Endothelial cell (in vitro differentiated cells): ENCODE data around the gene MAPK9. TPM values are rescaled to one million over a fixed set of nuclear protein-coding genes. Genes with fewer than 3 reads are reported as not detected.
"Not testable (repeated sequence)": the region's sequence is repeated elsewhere in the genome, so short reads cannot be mapped to it uniquely, and the experiment has no call there.

Experiments
- DNase-seq: peaks from one replicate; pipeline ENCODE4 v3.0.0; 2021; ENCODE audit warnings: low spot score
- H3K27ac Mint-ChIP-seq: one replicate; pipeline ENCODE4 v1.8.0; 2021; ENCODE audit warnings: mixed read lengths, inconsistent platforms; ENCODE audit not compliant: unreplicated experiment
- H3K27me3 Mint-ChIP-seq: one replicate; pipeline ENCODE4 v1.8.0; 2021; ENCODE audit warnings: mild to moderate bottlenecking, moderate library complexity, mixed read lengths, inconsistent platforms; ENCODE audit not compliant: unreplicated experiment
- H3K36me3 Mint-ChIP-seq: one replicate; pipeline ENCODE4 v1.8.0; 2021; ENCODE audit warnings: mild to moderate bottlenecking, low read depth, mixed read lengths, inconsistent platforms; ENCODE audit not compliant: unreplicated experiment
- H3K4me1 Mint-ChIP-seq: one replicate; pipeline ENCODE4 v1.8.0; 2021; ENCODE audit warnings: mild to moderate bottlenecking, mixed read lengths, inconsistent platforms; ENCODE audit not compliant: unreplicated experiment
- H3K4me3 Mint-ChIP-seq: one replicate; pipeline ENCODE4 v1.8.0; 2021; ENCODE audit warnings: mild to moderate bottlenecking, mixed read lengths, inconsistent platforms; ENCODE audit not compliant: unreplicated experiment
- H3K9me3 Mint-ChIP-seq: one replicate; pipeline ENCODE4 v1.8.0; 2021; ENCODE audit warnings: mixed read lengths, inconsistent platforms; ENCODE audit not compliant: unreplicated experiment
- total RNA-seq: library from RNA; stranded (reverse); fragmentation: NEBNext Ultra II Directional; extraction: Animal tissue kit (Norgen Biotek cat#: 25700); gene quantifications from one replicate; pipeline ENCODE4 v1.2.1, GENCODE V29; 2021; ENCODE audit not compliant: unreplicated experiment
- TF ChIP-seq, protein P1 (sequence below): fragments of 200-600 bp; sonication (generic); IDR thresholded peaks from one replicate; pipeline ENCODE4 v1.5.0; 2021; ENCODE audit warnings: antibody characterized with exemption; ENCODE audit not compliant: unreplicated experiment

The MAPK9 gene
- total RNA-seq, 1 donor from 2014 or later: 51.5 TPM

GRCh38 chr5:180213657-180214207 is 78.2 kb downstream of the MAPK9 start:
- no peaks in the 10 kb centered on the region for H3K9me3 Mint-ChIP-seq
- H3K36me3 Mint-ChIP-seq: peaks cover 4% of the 10 kb centered on the region
- peaks cover 5% of the 10 kb centered on the region for H3K4me1 Mint-ChIP-seq
- H3K4me3 Mint-ChIP-seq: peak overlapping the region; percentile 3
- TF ChIP-seq, protein P1, sequence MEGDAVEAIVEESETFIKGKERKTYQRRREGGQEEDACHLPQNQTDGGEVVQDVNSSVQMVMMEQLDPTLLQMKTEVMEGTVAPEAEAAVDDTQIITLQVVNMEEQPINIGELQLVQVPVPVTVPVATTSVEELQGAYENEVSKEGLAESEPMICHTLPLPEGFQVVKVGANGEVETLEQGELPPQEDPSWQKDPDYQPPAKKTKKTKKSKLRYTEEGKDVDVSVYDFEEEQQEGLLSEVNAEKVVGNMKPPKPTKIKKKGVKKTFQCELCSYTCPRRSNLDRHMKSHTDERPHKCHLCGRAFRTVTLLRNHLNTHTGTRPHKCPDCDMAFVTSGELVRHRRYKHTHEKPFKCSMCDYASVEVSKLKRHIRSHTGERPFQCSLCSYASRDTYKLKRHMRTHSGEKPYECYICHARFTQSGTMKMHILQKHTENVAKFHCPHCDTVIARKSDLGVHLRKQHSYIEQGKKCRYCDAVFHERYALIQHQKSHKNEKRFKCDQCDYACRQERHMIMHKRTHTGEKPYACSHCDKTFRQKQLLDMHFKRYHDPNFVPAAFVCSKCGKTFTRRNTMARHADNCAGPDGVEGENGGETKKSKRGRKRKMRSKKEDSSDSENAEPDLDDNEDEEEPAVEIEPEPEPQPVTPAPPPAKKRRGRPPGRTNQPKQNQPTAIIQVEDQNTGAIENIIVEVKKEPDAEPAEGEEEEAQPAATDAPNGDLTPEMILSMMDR: no peak
- peaks cover 16% of the 10 kb centered on the region for H3K27me3 Mint-ChIP-seq
- no peak overlapping the region for H3K27ac Mint-ChIP-seq
- DNase-seq: no peak

- H3K4me3 Mint-ChIP-seq: no peak overlapping the region
- H3K4me1 Mint-ChIP-seq: peaks cover 8% of the 10 kb centered on the region
- H3K36me3 Mint-ChIP-seq: peaks cover 4% of the 10 kb centered on the region
- TF ChIP-seq, protein P1: no peak
- no peaks in the 10 kb centered on the region for H3K9me3 Mint-ChIP-seq
- no peak overlapping the region for H3K27ac Mint-ChIP-seq
- no peak for DNase-seq
- peaks cover 18% of the 10 kb centered on the region for H3K27me3 Mint-ChIP-seq
These were observed 78.7 kb downstream of the MAPK9 start for GRCh38 chr5:180213256-180213600.

- DNase-seq: no peak
- TF ChIP-seq, protein P1: no peak
- peaks cover 10% of the 10 kb centered on the region for H3K4me1 Mint-ChIP-seq
- H3K27ac Mint-ChIP-seq: no peak overlapping the region
- peaks cover 19% of the 10 kb centered on the region for H3K27me3 Mint-ChIP-seq
- H3K36me3 Mint-ChIP-seq: peaks cover 4% of the 10 kb centered on the region
- no peaks in the 10 kb centered on the region for H3K9me3 Mint-ChIP-seq
- no peak overlapping the region for H3K4me3 Mint-ChIP-seq
These were observed 79.3 kb downstream of the MAPK9 start for GRCh38 chr5:180212363-180213255.

- Mint-ChIP-seq H3K36me3 (peaks cover 4% of the 10 kb centered on the region), H3K27ac (no peak overlapping the region), H3K9me3 (no peaks in the 10 kb centered on the region), H3K27me3 (peaks cover 20% of the 10 kb centered on the region), H3K4me1 (peaks cover 10% of the 10 kb centered on the region), H3K4me3 (no peak overlapping the region)
- DNase-seq: no peak
- TF ChIP-seq, protein P1: no peak
These were observed 80.2 kb downstream of the MAPK9 start for GRCh38 chr5:180211761-180212035.

DNA sequence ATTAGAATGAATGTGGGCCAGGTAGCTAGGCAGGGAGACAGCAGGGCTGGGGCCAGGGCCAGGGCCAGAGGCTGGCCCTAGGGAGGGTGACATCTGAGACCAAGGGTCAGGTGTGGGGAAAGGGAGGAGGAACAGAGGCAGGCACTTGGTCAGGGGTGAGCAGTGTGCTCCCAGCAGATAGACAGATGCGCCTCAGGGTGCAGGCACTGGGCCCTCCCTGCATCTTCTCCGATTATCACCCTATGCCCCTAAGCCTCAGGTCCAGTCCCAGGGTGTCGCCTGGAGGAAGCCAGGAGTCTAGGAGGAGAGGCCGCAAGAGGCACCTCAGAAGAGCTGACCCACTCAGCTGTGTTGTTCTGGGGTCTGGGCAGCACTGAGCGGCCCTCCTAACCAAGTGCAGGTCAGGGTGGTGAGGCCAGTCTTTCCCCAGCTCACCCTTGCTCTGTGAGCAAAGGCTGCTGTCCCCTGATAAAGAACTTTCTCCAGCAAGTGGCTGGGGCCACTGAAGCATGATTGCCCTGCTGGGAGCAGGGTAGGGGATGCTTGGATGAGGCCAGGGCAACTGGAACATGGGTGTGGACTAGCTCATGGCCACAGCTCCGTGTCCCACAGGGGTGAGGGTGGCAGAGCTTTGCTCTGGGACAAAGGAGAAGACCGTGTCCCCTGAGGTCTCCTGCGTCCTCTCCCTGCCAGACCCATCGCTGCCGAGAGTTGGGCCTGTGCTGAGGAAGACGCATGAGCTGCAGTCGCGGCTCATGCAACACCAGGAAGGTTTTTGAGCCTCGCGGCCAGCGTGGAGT is 80.7 kb downstream of the MAPK9 start:
- Mint-ChIP-seq H3K9me3 (no peaks in the 10 kb centered on the region), H3K4me1 (peaks cover 10% of the 10 kb centered on the region), H3K27me3 (peaks cover 21% of the 10 kb centered on the region), H3K4me3 (no peak overlapping the region), H3K36me3 (peaks cover 4% of the 10 kb centered on the region), H3K27ac (no peak overlapping the region)
- TF ChIP-seq, protein P1: no peak
- no peak for DNase-seq

GRCh38 chr5:180210077-180210476 is 81.8 kb downstream of the MAPK9 start:
- not testable (repeated sequence) for H3K4me3 Mint-ChIP-seq, H3K27ac Mint-ChIP-seq, H3K36me3 Mint-ChIP-seq, DNase-seq, H3K9me3 Mint-ChIP-seq
- Mint-ChIP-seq H3K4me1 (peaks cover 10% of the 10 kb centered on the region), H3K27me3 (peaks cover 19% of the 10 kb centered on the region)
